Neural crest cell (in vitro differentiated cells): ENCODE measurements around the gene EMC10. TPM values are rescaled to one million over a fixed set of nuclear protein-coding genes. Genes with fewer than 3 reads are reported as not detected.

Experiments
- DNase-seq: peaks from one replicate; pipeline ENCODE4 v3.0.0; 2021; ENCODE audit warnings: low read depth, mixed read lengths, low spot score
- H3K27ac Mint-ChIP-seq: one replicate; pipeline ENCODE4 v1.8.0; 2021; ENCODE audit warnings: mild to moderate bottlenecking, mixed read lengths; ENCODE audit not compliant: unreplicated experiment
- H3K27me3 Mint-ChIP-seq: 2 replicates; pipeline ENCODE4 v1.8.0; 2021; ENCODE audit warnings: low read depth, mild to moderate bottlenecking, mixed read lengths
- H3K36me3 Mint-ChIP-seq: 2 replicates; pipeline ENCODE4 v1.8.0; 2021; ENCODE audit warnings: low read depth, mild to moderate bottlenecking, mixed read lengths
- H3K4me1 Mint-ChIP-seq: 2 replicates; pipeline ENCODE4 v1.8.0; 2021; ENCODE audit warnings: mixed read lengths
- H3K4me3 Mint-ChIP-seq: one replicate; pipeline ENCODE4 v1.8.0; 2021; ENCODE audit warnings: mild to moderate bottlenecking, mixed read lengths
- H3K9me3 Mint-ChIP-seq: 2 replicates; pipeline ENCODE4 v1.8.0; 2021; ENCODE audit warnings: mixed read lengths
- CTCF ChIP-seq: fragments of 200-600 bp; sonication (generic); conservative IDR thresholded peaks from 2 replicates; pipeline ENCODE4 v1.5.0; 2021; ENCODE audit warnings: antibody characterized with exemption, mild to moderate bottlenecking
- total RNA-seq: library from RNA; stranded (reverse); gene quantifications from 2 replicates; pipeline ENCODE4 v1.2.1, GENCODE V29; 2021

Gene EMC10
- total RNA-seq, 1 donor from 2014 or later = 129 TPM

GRCh38 chr19:50481351-50482149 lies 5.2 kb downstream of the EMC10 start:
- Mint-ChIP-seq H3K4me3 (peak overlapping the region; percentile 6), H3K4me1 (peaks cover 13% of the 10 kb centered on the region), H3K27me3 (peaks cover 2% of the 10 kb centered on the region), H3K36me3 (peaks cover 37% of the 10 kb centered on the region), H3K27ac (no peak overlapping the region), H3K9me3 (peaks cover 5% of the 10 kb centered on the region)
- TF ChIP-seq CTCF = no peak
- no peak for DNase-seq

- H3K4me3 Mint-ChIP-seq = no peak overlapping the region
- DNase-seq = no peak
- peaks cover 11% of the 10 kb centered on the region for H3K4me1 Mint-ChIP-seq
- H3K9me3 Mint-ChIP-seq = peaks cover 8% of the 10 kb centered on the region
- no peak for TF ChIP-seq CTCF
- peaks cover 36% of the 10 kb centered on the region for H3K36me3 Mint-ChIP-seq
- H3K27ac Mint-ChIP-seq = no peak overlapping the region
- H3K27me3 Mint-ChIP-seq = peaks cover 8% of the 10 kb centered on the region
Measured at GRCh38 chr19:50482271-50482855, 6.1 kb downstream of the EMC10 start.

GRCh38 chr19:50482916-50483315 lies 6.6 kb downstream of the EMC10 start:
- Mint-ChIP-seq H3K4me3 (no peak overlapping the region), H3K4me1 (peaks cover 10% of the 10 kb centered on the region), H3K36me3 (peaks cover 31% of the 10 kb centered on the region), H3K9me3 (peaks cover 6% of the 10 kb centered on the region), H3K27me3 (peaks cover 13% of the 10 kb centered on the region), H3K27ac (no peak overlapping the region)
- no peak for TF ChIP-seq CTCF
- no peak for DNase-seq

- DNase-seq = no peak
- no peak overlapping the region for H3K4me3 Mint-ChIP-seq
- H3K27me3 Mint-ChIP-seq = peaks cover 37% of the 10 kb centered on the region
- peaks cover 22% of the 10 kb centered on the region for H3K36me3 Mint-ChIP-seq
- H3K9me3 Mint-ChIP-seq = peaks cover 6% of the 10 kb centered on the region
- no peak for TF ChIP-seq CTCF
- no peak overlapping the region for H3K27ac Mint-ChIP-seq
- peaks cover 33% of the 10 kb centered on the region for H3K4me1 Mint-ChIP-seq
Measured at GRCh38 chr19:50485284-50485955, 9.1 kb downstream of the EMC10 start.

- H3K4me1 Mint-ChIP-seq = peaks cover 48% of the 10 kb centered on the region
- TF ChIP-seq CTCF = peak; percentile 70
- peak overlapping the region; percentile 63 for H3K4me3 Mint-ChIP-seq
- peaks cover 6% of the 10 kb centered on the region for H3K9me3 Mint-ChIP-seq
- H3K27me3 Mint-ChIP-seq = peaks cover 52% of the 10 kb centered on the region
- DNase-seq = peak; percentile 67
- no peak overlapping the region for H3K27ac Mint-ChIP-seq
- H3K36me3 Mint-ChIP-seq = peaks cover 20% of the 10 kb centered on the region
Measured at GRCh38 chr19:50486823-50487515, 10.7 kb downstream of the EMC10 start.
